Trophoblast cell (in vitro differentiated cells and primary cell): ENCODE data around the gene RNF38.

Experiments used
- DNase-seq, 2 donors: peaks; one replicate each; pipeline ENCODE4 v3.0.0-alpha.2; 2016
- H2AFZ ChIP-seq: 2 replicates; pipeline ENCODE4 v1.6.1; 2013; ENCODE audit warnings: low read length, moderate library complexity, mild to moderate bottlenecking; ENCODE audit not compliant: insufficient read depth, poor library complexity
- H2AK5ac ChIP-seq: 2 replicates; pipeline ENCODE4 v1.6.1; 2013; ENCODE audit warnings: mild to moderate bottlenecking, low read length
- H2BK120ac ChIP-seq: 2 replicates; pipeline ENCODE4 v1.6.1; 2013; ENCODE audit warnings: low read length, mild to moderate bottlenecking, moderate library complexity; ENCODE audit not compliant: insufficient read depth, poor library complexity
- H2BK12ac ChIP-seq: 2 replicates; pipeline ENCODE4 v1.6.1; 2013; ENCODE audit warnings: mild to moderate bottlenecking, low read length, moderate library complexity
- H2BK5ac ChIP-seq: 2 replicates; pipeline ENCODE4 v1.6.1; 2013; ENCODE audit warnings: low read length, low read depth, moderate library complexity, mild to moderate bottlenecking; ENCODE audit not compliant: poor library complexity
- H3K14ac ChIP-seq: 2 replicates; pipeline ENCODE4 v1.6.1; 2013; ENCODE audit warnings: mild to moderate bottlenecking, low read length
- H3K18ac ChIP-seq: 2 replicates; pipeline ENCODE4 v1.6.1; 2013; ENCODE audit warnings: mild to moderate bottlenecking, low read length
- H3K23ac ChIP-seq: 2 replicates; pipeline ENCODE4 v1.6.1; 2013; ENCODE audit warnings: low read length
- H3K27ac ChIP-seq: 2 replicates; pipeline ENCODE4 v1.5.1; 2013; ENCODE audit warnings: low read depth, mild to moderate bottlenecking, inconsistent platforms, low read length, moderate library complexity
- H3K27me3 ChIP-seq: 2 replicates; pipeline ENCODE4 v1.6.1; 2013; ENCODE audit warnings: inconsistent platforms, mild to moderate bottlenecking, low read length, moderate library complexity; ENCODE audit not compliant: insufficient read depth
- H3K36me3 ChIP-seq, 2 experiments: 1 replicate in 1 of 2; 2 replicates in 1 of 2; pipeline ENCODE4 v1.6.1; 2013; ENCODE audit warnings: low read length in 2 of 2, mild to moderate bottlenecking in 2 of 2, moderate library complexity in 1 of 2; ENCODE audit not compliant: insufficient read depth in 2 of 2, control insufficient read depth in 1 of 2
- H3K4ac ChIP-seq: 2 replicates; pipeline ENCODE4 v1.6.1; 2013; ENCODE audit warnings: low read depth, mild to moderate bottlenecking, low read length, moderate library complexity
- H3K4me1 ChIP-seq, 2 experiments: 1 replicate in 1 of 2; 2 replicates in 1 of 2; pipeline ENCODE4 v1.6.1; 2013; ENCODE audit warnings: low read length in 2 of 2, mild to moderate bottlenecking in 2 of 2, moderate library complexity in 1 of 2; ENCODE audit not compliant: insufficient read depth in 2 of 2, control insufficient read depth in 1 of 2
- H3K4me2 ChIP-seq: 2 replicates; pipeline ENCODE4 v1.6.1; 2013; ENCODE audit warnings: inconsistent platforms, mild to moderate bottlenecking, low read length, moderate library complexity
- H3K4me3 ChIP-seq: 2 replicates; pipeline ENCODE4 v1.5.1; 2013; ENCODE audit warnings: mild to moderate bottlenecking, low read depth, low read length, inconsistent platforms
- H3K79me1 ChIP-seq: one replicate; pipeline ENCODE4 v1.6.1; 2013; ENCODE audit warnings: low read length
- H3K79me2 ChIP-seq: 2 replicates; pipeline ENCODE4 v1.6.1; 2013; ENCODE audit warnings: low read length, mild to moderate bottlenecking; ENCODE audit not compliant: control insufficient read depth, insufficient read depth, poor library complexity
- H3K9ac ChIP-seq: 2 replicates; pipeline ENCODE4 v1.6.1; 2013; ENCODE audit warnings: mild to moderate bottlenecking, low read length
- H3K9me3 ChIP-seq: 2 replicates; pipeline ENCODE4 v1.6.1; 2013; ENCODE audit warnings: low read depth, mild to moderate bottlenecking, control low read depth, inconsistent platforms, low read length; ENCODE audit not compliant: insufficient read depth
- H4K12ac ChIP-seq: 2 replicates; pipeline ENCODE4 v1.6.1; 2013; ENCODE audit warnings: low read depth, mild to moderate bottlenecking, low read length, moderate library complexity
- H4K8ac ChIP-seq: 2 replicates; pipeline ENCODE4 v1.6.1; 2013; ENCODE audit warnings: low read depth, mild to moderate bottlenecking, low read length, moderate library complexity
- H4K91ac ChIP-seq: one replicate; pipeline ENCODE4 v1.6.1; 2013; ENCODE audit warnings: low read depth, mild to moderate bottlenecking, low read length, moderate library complexity
- WGBS: extraction: QIAGEN DNeasy Blood & Tissue Kit; methylation state at CpG from one replicate; pipeline ENCODE4 v1.1.7; 2013; ENCODE audit warnings: missing lambda C conversion rate; ENCODE audit not compliant: insufficient read length, insufficient coverage; ENCODE audit errors: extremely low coverage; 5-methylcytosine and 5-hydroxymethylcytosine counted together

The RNF38 gene

GRCh38 chr9:36328798-36329411 lies 71.2 kb downstream of the RNF38 start:
- Histone ChIP-seq H3K9me3 (no peaks in the 10 kb centered on the region), H3K23ac (no peak overlapping the region), H3K14ac (no peak overlapping the region), H3K4me2 (no peak overlapping the region), H3K79me2 (no peaks in the 10 kb centered on the region), H4K12ac (no peak overlapping the region), H3K27ac (no peak overlapping the region), H3K4me3 (no peak overlapping the region), H3K4me1 (peaks cover 3 to 4% of the 10 kb centered on the region in 2 experiments), H3K27me3 (no peaks in the 10 kb centered on the region), H3K18ac (no peak overlapping the region), H4K8ac (no peak overlapping the region), H2AFZ (no peak overlapping the region), H4K91ac (no peak overlapping the region), H2BK120ac (no peak overlapping the region), H2BK5ac (no peak overlapping the region), H3K4ac (no peak overlapping the region), H2BK12ac (no peak overlapping the region), H2AK5ac (no peak overlapping the region), H3K79me1 (peaks cover 2% of the 10 kb centered on the region), H3K9ac (no peak overlapping the region), H3K36me3 (no peaks in the 10 kb centered on the region)
- WGBS: no CpG with 5 or more reads among the region's 9 CpGs
- peak; percentile 42 to 91 for DNase-seq

GRCh38 chr9:36325081-36325828 lies 74.8 kb downstream of the RNF38 start:
- Histone ChIP-seq H2BK5ac (no peak overlapping the region), H2BK120ac (no peak overlapping the region), H3K4me1 (peaks cover 3 to 4% of the 10 kb centered on the region in 2 experiments), H3K27ac (no peak overlapping the region), H4K91ac (peak overlapping the region; percentile 40), H4K12ac (peak overlapping the region; percentile 27), H3K36me3 (no peaks in the 10 kb centered on the region), H2AK5ac (no peak overlapping the region), H4K8ac (peak overlapping the region; percentile 39), H3K23ac (no peak overlapping the region), H3K79me1 (peaks cover 2% of the 10 kb centered on the region), H3K4me3 (no peak overlapping the region), H3K79me2 (no peaks in the 10 kb centered on the region), H2BK12ac (no peak overlapping the region), H3K4me2 (no peak overlapping the region), H3K18ac (no peak overlapping the region), H3K27me3 (no peaks in the 10 kb centered on the region), H3K9me3 (no peaks in the 10 kb centered on the region), H2AFZ (no peak overlapping the region), H3K4ac (no peak overlapping the region), H3K9ac (no peak overlapping the region), H3K14ac (peak overlapping the region; percentile 30)
- DNase-seq: peak; percentile 71 to 88
- no CpG with 5 or more reads among the region's 24 CpGs for WGBS

GRCh38 chr9:36323926-36324325 lies 76.1 kb downstream of the RNF38 start:
- Histone ChIP-seq H3K4me3 (no peak overlapping the region), H3K9ac (no peak overlapping the region), H3K18ac (no peak overlapping the region), H3K27ac (no peak overlapping the region), H4K91ac (no peak overlapping the region), H3K36me3 (no peaks in the 10 kb centered on the region), H3K4me2 (no peak overlapping the region), H2BK5ac (no peak overlapping the region), H3K27me3 (no peaks in the 10 kb centered on the region), H4K8ac (no peak overlapping the region), H2BK12ac (no peak overlapping the region), H3K23ac (no peak overlapping the region), H2AFZ (no peak overlapping the region), H3K79me2 (no peaks in the 10 kb centered on the region), H3K14ac (no peak overlapping the region), H4K12ac (no peak overlapping the region), H2AK5ac (no peak overlapping the region), H3K79me1 (peaks cover 2% of the 10 kb centered on the region), H3K4ac (no peak overlapping the region), H2BK120ac (no peak overlapping the region), H3K4me1 (peaks cover 3 to 4% of the 10 kb centered on the region in 2 experiments), H3K9me3 (no peaks in the 10 kb centered on the region)
- DNase-seq: no peak
- no CpG with 5 or more reads among the region's 12 CpGs for WGBS

GRCh38 chr9:36322462-36322861 lies 77.6 kb downstream of the RNF38 start:
- Histone ChIP-seq H3K9ac (no peak overlapping the region), H3K27me3 (no peaks in the 10 kb centered on the region), H3K27ac (no peak overlapping the region), H3K4ac (no peak overlapping the region), H3K4me3 (no peak overlapping the region), H2AK5ac (no peak overlapping the region), H3K9me3 (no peaks in the 10 kb centered on the region), H3K23ac (no peak overlapping the region), H3K36me3 (no peaks in the 10 kb centered on the region), H3K79me2 (no peaks in the 10 kb centered on the region), H3K4me1 (peaks cover 4 to 6% of the 10 kb centered on the region in 2 experiments), H4K12ac (no peak overlapping the region), H2AFZ (no peak overlapping the region), H4K91ac (no peak overlapping the region), H4K8ac (no peak overlapping the region), H3K18ac (no peak overlapping the region), H2BK120ac (no peak overlapping the region), H2BK12ac (no peak overlapping the region), H3K4me2 (no peak overlapping the region), H3K79me1 (peaks cover 2% of the 10 kb centered on the region), H2BK5ac (no peak overlapping the region), H3K14ac (no peak overlapping the region)
- DNase-seq: no peak
- no CpG with 5 or more reads among the region's 3 CpGs for WGBS
